Esophagus (tissue), 2 donors: ENCODE results near the gene DYNLT4. TPM values are rescaled to one million over a fixed set of nuclear protein-coding genes. Genes with fewer than 3 reads are reported as not detected.
"Not testable (repeated sequence)": the region's sequence is repeated elsewhere in the genome, so short reads cannot be mapped to it uniquely, and the experiment has no call there.

Experiments used
- H3K27ac ChIP-seq, 2 donors: one replicate each; pipeline ENCODE4 v1.5.1; 2013; ENCODE audit warnings: low read depth in 2 of 2, mild to moderate bottlenecking in 2 of 2, inconsistent platforms in 1 of 2, low read length in 1 of 2, moderate library complexity in 1 of 2
- H3K27me3 ChIP-seq, 2 donors: one replicate each; pipeline ENCODE4 v1.6.1; 2013; ENCODE audit warnings: low read length in 2 of 2, control low read depth in 1 of 2, mild to moderate bottlenecking in 1 of 2; ENCODE audit not compliant: insufficient read depth in 2 of 2, control insufficient read depth in 1 of 2
- H3K36me3 ChIP-seq, 2 donors: one replicate each; pipeline ENCODE4 v1.6.1; 2013; ENCODE audit warnings: low read length in 1 of 2; ENCODE audit not compliant: control insufficient read depth in 2 of 2, insufficient read depth in 2 of 2
- H3K4me1 ChIP-seq, 2 donors: one replicate each; pipeline ENCODE4 v1.6.1; 2013; ENCODE audit warnings: low read length in 1 of 2; ENCODE audit not compliant: control insufficient read depth in 2 of 2, insufficient read depth in 2 of 2
- H3K4me3 ChIP-seq, 2 donors: one replicate each; pipeline ENCODE4 v1.5.1; 2013; ENCODE audit warnings: low read length in 2 of 2, mild to moderate bottlenecking in 2 of 2, low read depth in 1 of 2, moderate library complexity in 1 of 2
- H3K9me3 ChIP-seq, 2 donors: one replicate each; pipeline ENCODE4 v1.6.1; 2013; ENCODE audit warnings: mild to moderate bottlenecking in 2 of 2, low read depth in 1 of 2, low read length in 1 of 2, moderate library complexity in 1 of 2; ENCODE audit not compliant: control insufficient read depth in 2 of 2, insufficient read depth in 1 of 2
- WGBS, 2 donors: extraction: QIAGEN DNeasy Blood & Tissue Kit; methylation state at CpG; one replicate each; pipeline ENCODE4 v1.1.7; 2013; 5-methylcytosine and 5-hydroxymethylcytosine counted together
- polyA plus RNA-seq, 2 donors: library from polyadenylated mRNA; stranded (reverse); fragments of 200-250 nt; gene quantifications; one replicate each; pipeline ENCODE4 v1.2.3, GENCODE V29; 2013
- donor health status: healthy with polysubstance abuse.
- donor health status: Bipolar disorder and iron deficiency.

Gene DYNLT4
- polyA plus RNA-seq, 2 donors: 0.14 to 0.26 TPM

DNA sequence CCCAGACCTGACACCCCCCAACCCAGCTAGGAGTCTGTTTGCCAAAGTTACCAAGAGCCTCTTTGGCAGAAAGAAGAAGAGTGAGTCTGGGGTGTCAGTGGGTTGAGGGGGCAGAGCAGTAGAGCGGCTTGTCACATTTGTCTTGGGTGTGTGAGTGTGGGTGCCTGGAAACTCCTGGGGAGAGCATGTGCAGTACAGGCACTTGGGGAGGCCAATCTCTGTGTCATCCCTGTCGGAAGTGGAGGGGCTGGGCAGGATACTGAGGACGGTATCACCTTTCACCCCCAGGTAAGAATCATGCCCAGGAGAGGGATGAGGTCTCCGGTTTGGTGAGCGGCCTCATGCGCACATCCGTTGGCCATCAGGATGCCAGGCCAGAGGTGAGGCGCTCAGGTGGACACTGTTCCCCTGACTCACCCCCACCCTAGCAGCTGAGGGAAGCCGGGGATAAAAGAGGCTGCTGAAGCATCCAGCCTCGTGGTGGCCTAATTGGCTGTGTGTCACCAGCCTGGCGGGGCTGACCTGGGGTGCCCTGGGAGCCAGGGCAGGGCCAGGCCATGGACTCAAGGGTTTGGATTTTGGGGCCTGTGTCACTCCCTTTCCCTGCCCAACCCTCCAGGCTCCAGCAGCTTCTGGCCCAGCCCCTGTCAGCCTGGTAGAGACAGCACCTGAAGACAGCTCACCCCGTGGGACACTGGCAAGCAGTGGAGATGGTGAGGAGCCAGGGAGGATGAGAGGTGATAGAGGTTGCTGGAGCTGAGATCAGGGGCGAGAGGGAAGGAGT is 3.6 kb downstream of the DYNLT4 start:
- 78 to 84% methylated on average over 13 of the region's 13 CpGs for WGBS, 2 donors
- peaks cover 12 to 41% of the 10 kb centered on the region in 2 donors for H3K36me3 ChIP-seq
- H3K27ac ChIP-seq: peak overlapping the region; percentile 25 to 69
- no peaks in the 10 kb centered on the region for H3K27me3 ChIP-seq
- H3K4me3 ChIP-seq: peak overlapping the region; percentile 9 to 77
- H3K4me1 ChIP-seq: peaks cover 4 to 36% of the 10 kb centered on the region in 2 donors
- no peaks in the 10 kb centered on the region for H3K9me3 ChIP-seq

DNA sequence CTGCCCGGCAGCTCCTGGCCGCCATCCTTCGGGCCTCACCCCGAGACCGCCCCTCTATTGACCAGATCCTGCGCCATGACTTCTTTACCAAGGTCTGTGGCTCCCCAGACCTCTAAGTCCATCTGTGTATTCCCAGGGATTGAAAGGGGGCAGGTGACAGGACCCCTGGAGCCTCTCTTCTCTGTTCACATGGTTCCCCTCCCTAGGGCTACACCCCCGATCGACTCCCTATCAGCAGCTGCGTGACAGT is 4.2 kb downstream of the DYNLT4 start:
- Histone ChIP-seq H3K27me3 (no peaks in the 10 kb centered on the region), H3K9me3 (no peaks in the 10 kb centered on the region), H3K4me3 (peak overlapping the region; percentile 27 to 77), H3K27ac (peak overlapping the region in 1 of 2 donors; percentile 37), H3K36me3 (peaks cover 12 to 41% of the 10 kb centered on the region in 2 donors), H3K4me1 (peaks cover 0 to 30% of the 10 kb centered on the region in 2 donors)
- 85 to 90% methylated on average over 9 of the region's 9 CpGs for WGBS, 2 donors

DNA sequence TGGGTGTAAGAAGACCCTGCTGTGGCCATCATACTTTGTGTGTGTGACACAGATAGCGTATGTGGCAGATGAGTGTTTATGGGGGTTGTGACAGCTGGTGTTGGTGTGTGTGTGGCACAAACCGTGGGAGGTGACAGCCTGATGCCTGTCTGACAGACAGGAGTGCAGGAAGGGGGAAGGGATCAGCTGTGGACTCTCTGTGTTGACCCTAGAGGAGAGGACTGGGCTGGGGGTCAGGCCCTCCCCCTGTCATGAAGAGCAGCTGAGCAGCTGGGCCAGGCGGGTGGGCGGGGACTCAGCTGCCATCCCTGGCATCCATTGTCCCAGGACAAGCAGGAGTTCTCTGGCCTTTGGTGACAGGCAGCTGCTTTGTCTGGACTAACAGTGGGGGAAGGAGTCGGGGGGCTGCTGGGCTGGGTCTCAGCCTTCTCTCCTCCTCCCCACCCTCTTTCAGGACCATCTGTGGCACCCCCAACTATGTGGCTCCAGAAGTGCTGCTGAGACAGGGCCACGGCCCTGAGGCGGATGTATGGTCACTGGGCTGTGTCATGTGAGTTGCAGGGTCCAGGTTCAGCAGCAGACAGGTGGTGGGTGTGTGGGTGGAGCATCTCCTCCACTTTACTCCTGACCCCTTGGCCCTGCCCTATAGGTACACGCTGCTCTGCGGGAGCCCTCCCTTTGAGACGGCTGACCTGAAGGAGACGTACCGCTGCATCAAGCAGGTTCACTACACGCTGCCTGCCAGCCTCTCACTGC is 4.7 kb downstream of the DYNLT4 start:
- H3K36me3 ChIP-seq: peaks cover 12 to 41% of the 10 kb centered on the region in 2 donors
- H3K27me3 ChIP-seq: no peaks in the 10 kb centered on the region
- WGBS, 2 donors: 84 to 85% methylated on average over 13 of the region's 13 CpGs
- peak overlapping the region; percentile 27 to 77 for H3K4me3 ChIP-seq
- peaks cover 0 to 25% of the 10 kb centered on the region in 2 donors for H3K4me1 ChIP-seq
- H3K9me3 ChIP-seq: no peaks in the 10 kb centered on the region
- H3K27ac ChIP-seq: peak overlapping the region; percentile 37 to 41

DNA sequence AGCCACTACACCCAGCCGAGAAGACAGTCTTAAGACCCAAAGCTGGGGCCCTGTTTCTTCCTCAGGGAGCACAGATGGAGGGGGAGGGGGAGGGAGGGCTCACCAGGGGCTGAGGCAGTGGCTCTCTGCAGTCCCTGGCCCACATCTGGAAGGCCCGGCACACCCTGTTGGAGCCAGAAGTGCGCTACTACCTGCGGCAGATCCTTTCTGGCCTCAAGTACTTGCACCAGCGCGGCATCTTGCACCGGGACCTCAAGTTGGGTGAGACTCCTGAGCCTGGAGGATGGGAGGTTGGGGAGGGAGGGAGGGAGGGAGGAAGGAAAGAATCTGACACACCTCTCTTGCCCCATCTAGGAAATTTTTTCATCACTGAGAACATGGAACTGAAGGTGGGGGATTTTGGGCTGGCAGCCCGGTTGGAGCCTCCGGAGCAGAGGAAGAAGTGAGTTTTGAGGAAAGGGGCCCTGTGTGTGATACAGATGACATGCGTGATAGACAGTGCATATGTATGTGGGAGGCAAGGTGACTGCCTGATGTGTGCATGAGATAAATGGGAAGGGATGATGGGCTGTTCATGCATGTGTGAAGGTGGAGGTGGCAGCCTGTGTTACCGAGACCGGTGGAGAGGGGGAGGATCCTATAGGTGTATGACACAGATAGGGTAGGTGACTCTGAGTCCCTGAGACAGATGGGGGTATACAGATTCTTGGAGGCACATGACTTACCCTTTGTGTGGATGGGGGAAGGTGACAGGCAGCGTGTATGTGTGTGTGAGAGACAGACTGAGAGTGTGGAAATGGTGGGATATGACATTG is 5.5 kb downstream of the DYNLT4 start:
- Histone ChIP-seq H3K4me3 (peak overlapping the region; percentile 52 to 77), H3K4me1 (peaks cover 0 to 18% of the 10 kb centered on the region in 2 donors)
- WGBS, 2 donors: 51 to 59% methylated on average over 13 of the region's 13 CpGs

DNA sequence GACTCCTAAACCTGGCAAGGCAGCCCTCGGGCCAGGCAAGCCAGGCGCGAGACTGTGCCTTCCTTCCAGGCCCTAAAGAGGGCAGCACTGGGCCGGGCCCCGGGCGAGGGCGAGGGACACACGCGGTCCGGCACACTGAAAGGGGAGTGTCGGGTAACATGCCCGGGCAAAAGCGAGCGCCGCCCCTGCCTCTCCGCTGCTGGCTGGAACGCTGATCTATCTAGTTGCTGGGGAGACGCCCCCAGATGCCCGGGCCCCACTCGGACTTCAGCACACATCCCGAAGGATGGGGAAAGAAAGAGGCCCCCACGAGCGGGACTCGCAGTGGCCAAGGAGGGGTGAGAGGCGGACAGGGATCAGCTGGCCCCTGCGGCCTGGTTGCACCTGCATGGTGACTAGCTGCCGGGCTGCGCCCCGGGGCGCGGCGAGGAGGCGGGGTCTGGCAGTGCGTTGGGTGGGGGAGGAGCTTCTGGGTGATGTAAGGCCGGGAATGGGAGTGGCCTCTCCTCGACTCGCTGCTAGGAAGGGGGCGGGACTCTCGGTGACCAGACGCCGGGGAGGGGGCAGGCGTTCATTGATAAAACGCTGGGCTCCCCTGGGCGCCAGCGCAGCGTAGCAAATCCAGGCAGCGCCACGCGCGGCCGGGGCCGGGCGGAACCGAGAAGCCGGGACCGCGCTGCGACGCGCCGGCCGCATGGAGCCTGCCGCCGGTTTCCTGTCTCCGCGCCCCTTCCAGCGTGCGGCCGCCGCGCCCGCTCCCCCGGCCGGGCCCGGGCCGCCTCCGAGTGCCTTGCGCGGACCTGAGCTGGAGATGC is 7.2 kb downstream of the DYNLT4 start, which contains the start of gene PLK3:
Gene PLK3 (plus strand): TSS at position 608 of the 815 bp plus-strand sequence. CDS start 87 bp downstream, at position 695.
- Histone ChIP-seq H3K27me3 (no peaks in the 10 kb centered on the region), H3K9me3 (no peaks in the 10 kb centered on the region), H3K4me3 (peak within 1 kb of the TSS; percentile 77 to 91), H3K4me1 (peaks cover 0 to 10% of the 10 kb centered on the region in 2 donors), H3K36me3 (peaks cover 12 to 28% of the 10 kb centered on the region in 2 donors), H3K27ac (peak within 1 kb of the TSS; percentile 89 to 92)
- WGBS, 2 donors: 0% methylated on average over 68 to 79 of the region's 79 CpGs

More for the DNA sequence above, 5.5 kb downstream of the DYNLT4 start:
- H3K27ac ChIP-seq: peak overlapping the region; percentile 37 to 41
- H3K9me3 ChIP-seq: no peaks in the 10 kb centered on the region
- no peaks in the 10 kb centered on the region for H3K27me3 ChIP-seq
- peaks cover 12 to 41% of the 10 kb centered on the region in 2 donors for H3K36me3 ChIP-seq

DNA sequence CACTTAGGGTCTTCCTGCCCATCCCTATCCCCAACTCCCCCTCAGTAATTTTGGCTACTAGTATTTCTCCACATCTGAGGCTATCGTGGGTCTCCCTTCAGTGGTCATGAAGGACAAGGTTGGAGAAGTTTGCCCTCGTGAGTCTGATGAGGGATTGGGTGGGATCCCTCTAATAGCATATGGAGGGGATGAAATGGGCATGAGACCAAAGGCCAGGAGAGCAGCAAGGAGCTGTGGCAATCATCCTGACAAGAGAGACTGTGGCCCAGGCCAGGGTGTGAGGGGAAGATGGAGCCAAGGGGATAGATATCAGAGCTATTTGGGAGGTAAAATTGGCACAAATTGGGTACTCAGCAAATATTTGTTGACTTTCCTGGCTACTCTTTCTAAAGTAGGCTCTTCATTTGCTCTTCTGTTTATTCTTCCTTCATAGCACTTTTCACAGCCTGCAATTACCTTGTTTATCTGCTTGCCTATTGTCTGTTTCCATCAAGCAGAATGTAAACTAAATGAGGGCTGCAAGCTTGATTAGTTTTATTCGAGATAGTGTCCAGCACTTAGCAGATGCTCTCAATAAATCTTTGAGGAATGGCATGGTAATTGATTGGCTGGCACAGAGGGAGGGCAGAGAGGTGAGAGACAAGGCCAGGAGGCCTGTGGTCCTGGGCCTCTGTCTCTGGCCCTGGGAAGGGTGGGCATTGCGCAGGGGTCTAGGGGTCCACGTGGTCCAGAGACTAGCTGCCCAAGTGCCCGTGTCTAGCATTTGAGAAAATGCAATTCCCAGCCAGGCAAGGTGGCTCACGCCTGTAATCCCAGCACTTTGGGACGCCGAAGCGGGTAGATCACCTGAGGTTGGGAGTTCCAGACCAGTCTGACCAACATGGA is 8.4 kb downstream of the DYNLT4 start:
- Histone ChIP-seq H3K27ac (peak overlapping the region in 1 of 2 donors; percentile 21), H3K4me1 (peaks cover 0 to 6% of the 10 kb centered on the region in 2 donors)
- 86 to 88% methylated on average over 10 of the region's 10 CpGs for WGBS, 2 donors

DNA sequence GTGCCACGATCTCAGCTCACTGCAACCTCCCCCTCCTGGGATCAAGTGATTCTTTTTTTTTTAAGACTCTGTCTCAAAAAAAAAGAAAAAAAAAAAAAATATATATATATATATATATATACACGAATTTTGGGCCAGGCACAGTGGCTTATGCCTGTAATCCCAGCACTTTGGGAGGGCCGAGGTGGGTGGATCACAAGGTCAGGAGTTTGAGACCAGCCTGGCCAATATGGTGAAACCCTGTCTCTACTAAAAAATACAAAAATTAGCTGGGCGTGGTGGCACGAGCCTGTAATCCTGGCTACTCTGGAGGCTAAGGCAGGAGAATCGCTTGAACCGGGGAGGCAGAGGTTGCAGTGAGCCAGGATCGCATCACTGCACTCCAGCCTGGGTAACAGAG is 9.3 kb downstream of the DYNLT4 start:
- H3K9me3 ChIP-seq, H3K27ac ChIP-seq, H3K4me3 ChIP-seq, H3K4me1 ChIP-seq, H3K27me3 ChIP-seq: not testable (repeated sequence)
- H3K36me3 ChIP-seq: peaks cover 0 to 11% of the 10 kb centered on the region in 2 donors
- 65 to 78% methylated on average over 8 of the region's 8 CpGs for WGBS, 2 donors

More for the DNA sequence above, 8.4 kb downstream of the DYNLT4 start:
- H3K36me3 ChIP-seq: peaks cover 6 to 19% of the 10 kb centered on the region in 2 donors
- no peak overlapping the region for H3K4me3 ChIP-seq
- H3K9me3 ChIP-seq: no peaks in the 10 kb centered on the region
- H3K27me3 ChIP-seq: no peaks in the 10 kb centered on the region

DNA sequence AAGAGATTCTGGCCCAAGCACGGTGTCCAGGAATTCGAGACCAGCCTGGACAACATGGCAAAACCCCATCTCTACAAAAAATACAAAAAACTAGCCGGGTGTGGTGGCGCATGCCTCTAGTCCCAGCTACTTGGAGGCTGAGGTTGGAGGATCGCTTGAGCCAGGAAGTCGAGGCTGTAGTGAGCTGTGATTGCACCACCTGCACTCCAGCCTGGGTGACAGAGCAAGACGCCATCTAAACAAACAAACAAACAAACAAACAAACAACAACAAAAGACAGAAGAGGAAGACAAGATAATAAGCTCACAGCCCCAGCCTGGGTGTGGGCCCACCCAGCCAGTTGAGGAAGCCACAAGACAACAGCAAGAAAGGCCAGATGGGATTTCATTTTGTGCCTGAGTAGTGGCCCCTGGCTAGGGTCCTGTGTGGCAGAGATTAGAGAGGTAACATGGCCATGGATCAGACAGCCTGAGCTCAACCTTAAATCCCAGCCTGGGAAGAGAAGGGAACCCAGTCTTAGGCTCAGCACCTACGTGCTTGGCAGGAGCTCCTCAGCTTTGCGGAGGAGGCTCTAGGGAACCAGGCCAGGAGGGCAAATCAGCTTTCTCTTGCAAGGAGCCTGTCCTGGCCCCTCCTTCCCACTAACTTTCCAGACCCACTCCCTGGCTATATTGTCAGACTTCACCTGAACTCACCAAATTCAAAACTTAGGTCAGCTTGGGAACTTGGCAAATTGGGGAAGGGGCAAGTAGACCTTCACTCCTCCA is 14.2 kb downstream of the DYNLT4 start:
- Histone ChIP-seq H3K27ac (peak overlapping the region in 1 of 2 donors; percentile 17), H3K4me1 (no peaks in the 10 kb centered on the region), H3K27me3 (no peaks in the 10 kb centered on the region), H3K4me3 (no peak overlapping the region), H3K36me3 (no peaks in the 10 kb centered on the region), H3K9me3 (no peaks in the 10 kb centered on the region)
- WGBS, 2 donors: 82 to 85% methylated on average over 9 of the region's 9 CpGs
